ENCODE data around the gene HSPA12B.

The HSPA12B gene

DNA sequence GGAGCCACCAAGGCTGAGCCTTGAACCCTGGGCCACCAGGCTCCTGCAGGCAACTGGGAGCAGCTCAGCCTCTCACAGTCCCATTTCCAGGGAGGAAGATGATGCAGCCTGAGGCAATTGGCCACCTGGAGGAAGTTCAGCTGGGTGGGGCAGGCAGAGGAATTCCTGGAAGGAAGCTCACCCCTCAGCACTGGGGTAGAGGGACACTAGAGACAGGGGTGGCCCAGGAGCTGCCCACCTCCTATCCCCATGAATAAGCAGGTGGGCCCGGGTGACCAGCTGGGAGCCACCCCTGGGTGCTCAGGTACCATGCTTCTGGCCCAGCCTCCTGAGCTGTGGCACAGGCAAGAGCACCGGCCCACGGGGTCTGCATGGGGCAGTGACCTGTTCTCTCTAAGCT lies 3.6 kb upstream of the HSPA12B start (continued):
- TF ChIP-seq, protein P1, sequence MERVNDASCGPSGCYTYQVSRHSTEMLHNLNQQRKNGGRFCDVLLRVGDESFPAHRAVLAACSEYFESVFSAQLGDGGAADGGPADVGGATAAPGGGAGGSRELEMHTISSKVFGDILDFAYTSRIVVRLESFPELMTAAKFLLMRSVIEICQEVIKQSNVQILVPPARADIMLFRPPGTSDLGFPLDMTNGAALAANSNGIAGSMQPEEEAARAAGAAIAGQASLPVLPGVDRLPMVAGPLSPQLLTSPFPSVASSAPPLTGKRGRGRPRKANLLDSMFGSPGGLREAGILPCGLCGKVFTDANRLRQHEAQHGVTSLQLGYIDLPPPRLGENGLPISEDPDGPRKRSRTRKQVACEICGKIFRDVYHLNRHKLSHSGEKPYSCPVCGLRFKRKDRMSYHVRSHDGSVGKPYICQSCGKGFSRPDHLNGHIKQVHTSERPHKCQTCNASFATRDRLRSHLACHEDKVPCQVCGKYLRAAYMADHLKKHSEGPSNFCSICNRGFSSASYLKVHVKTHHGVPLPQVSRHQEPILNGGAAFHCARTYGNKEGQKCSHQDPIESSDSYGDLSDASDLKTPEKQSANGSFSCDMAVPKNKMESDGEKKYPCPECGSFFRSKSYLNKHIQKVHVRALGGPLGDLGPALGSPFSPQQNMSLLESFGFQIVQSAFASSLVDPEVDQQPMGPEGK (CRISPR knock-in tag; IDR thresholded peaks at IDR 0.05; ENCODE audit: borderline replicate concordance), result no peak
- TF ChIP-seq ZC3H10 (CRISPR knock-in tag; IDR thresholded peaks at IDR 0.05) (no peak), GLIS3 (CRISPR knock-in tag; IDR thresholded peaks at IDR 0.05) (no peak), TOX (CRISPR knock-in tag; IDR thresholded peaks at IDR 0.05; ENCODE audit: borderline replicate concordance) (no peak), TCF4 (CRISPR knock-in tag; IDR thresholded peaks at IDR 0.05; ENCODE audit: borderline replicate concordance) (no peak), OSR1 (CRISPR knock-in tag; IDR thresholded peaks at IDR 0.05) (no peak), CSDC2 (CRISPR knock-in tag; IDR thresholded peaks at IDR 0.05) (no peak)
- TF ChIP-seq, protein P2, sequence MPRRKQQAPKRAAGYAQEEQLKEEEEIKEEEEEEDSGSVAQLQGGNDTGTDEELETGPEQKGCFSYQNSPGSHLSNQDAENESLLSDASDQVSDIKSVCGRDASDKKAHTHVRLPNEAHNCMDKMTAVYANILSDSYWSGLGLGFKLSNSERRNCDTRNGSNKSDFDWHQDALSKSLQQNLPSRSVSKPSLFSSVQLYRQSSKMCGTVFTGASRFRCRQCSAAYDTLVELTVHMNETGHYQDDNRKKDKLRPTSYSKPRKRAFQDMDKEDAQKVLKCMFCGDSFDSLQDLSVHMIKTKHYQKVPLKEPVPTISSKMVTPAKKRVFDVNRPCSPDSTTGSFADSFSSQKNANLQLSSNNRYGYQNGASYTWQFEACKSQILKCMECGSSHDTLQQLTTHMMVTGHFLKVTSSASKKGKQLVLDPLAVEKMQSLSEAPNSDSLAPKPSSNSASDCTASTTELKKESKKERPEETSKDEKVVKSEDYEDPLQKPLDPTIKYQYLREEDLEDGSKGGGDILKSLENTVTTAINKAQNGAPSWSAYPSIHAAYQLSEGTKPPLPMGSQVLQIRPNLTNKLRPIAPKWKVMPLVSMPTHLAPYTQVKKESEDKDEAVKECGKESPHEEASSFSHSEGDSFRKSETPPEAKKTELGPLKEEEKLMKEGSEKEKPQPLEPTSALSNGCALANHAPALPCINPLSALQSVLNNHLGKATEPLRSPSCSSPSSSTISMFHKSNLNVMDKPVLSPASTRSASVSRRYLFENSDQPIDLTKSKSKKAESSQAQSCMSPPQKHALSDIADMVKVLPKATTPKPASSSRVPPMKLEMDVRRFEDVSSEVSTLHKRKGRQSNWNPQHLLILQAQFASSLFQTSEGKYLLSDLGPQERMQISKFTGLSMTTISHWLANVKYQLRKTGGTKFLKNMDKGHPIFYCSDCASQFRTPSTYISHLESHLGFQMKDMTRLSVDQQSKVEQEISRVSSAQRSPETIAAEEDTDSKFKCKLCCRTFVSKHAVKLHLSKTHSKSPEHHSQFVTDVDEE (CRISPR knock-in tag; IDR thresholded peaks at IDR 0.05), result no peak

DNA sequence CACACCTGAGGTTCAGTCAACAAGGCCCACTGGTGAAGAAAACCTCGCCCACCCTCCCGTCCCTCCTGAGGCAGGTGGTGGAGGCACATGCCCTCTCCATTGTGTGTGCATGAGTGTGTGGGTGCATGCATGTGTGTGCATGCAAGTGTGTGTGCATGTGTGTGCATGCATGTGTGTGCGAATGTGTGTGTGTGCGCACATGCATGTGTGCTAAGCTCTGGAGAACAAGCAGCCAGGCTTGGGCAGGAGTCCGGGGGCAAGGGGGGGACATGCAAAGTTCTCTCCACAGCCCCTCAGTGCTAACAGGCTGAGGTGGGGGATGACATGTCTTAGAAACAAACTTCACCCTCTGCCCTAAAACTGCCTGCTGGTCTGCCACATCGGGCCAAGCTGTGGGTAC lies 3.1 kb upstream of the HSPA12B start:
- TF ChIP-seq ZNF8 (CRISPR knock-in tag; IDR thresholded peaks at IDR 0.05) (no peak), PPARA (CRISPR knock-in tag; IDR thresholded peaks at IDR 0.05; ENCODE audit: borderline replicate concordance) (no peak), TCF4 (CRISPR knock-in tag; IDR thresholded peaks at IDR 0.05; ENCODE audit: borderline replicate concordance) (no peak)
- no peak for ATAC-seq

DNA sequence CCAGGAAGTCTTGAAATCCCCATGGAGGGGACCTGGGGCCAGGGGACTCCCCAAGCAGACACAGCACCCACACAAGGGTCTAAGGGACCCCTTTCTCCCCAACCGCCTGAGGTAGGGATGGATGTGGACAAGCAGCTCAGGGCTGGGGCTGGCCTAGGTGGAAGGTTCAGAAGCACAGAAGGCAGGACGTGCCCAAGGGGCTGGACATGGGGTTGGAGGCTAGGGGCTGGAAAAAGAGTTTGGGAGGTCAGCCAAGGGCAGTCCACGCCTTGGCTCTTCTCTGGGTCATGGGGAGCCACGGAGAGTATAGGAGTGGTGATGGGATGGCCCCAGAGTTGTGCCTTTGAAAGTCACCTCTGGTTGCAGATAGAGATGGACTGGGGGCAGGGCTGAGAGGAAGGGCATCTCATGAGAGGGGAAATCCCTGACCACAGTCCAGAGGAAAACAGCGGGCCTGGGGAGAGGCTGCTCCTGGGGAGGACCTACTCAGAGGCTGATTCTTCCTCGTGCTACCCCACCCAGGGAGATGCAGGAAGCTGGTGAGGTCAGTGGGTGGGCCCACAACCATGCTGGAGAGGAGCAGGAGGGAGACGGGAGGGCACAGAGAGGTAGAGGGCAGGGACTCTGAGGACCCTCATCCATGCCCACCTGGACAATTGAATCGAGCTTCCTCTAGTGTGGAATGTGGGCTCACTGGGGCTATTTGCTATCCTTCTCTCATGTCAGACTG lies 2.5 kb upstream of the HSPA12B start:
- no peak for ATAC-seq
- TF ChIP-seq, protein P1 (CRISPR knock-in tag; IDR thresholded peaks at IDR 0.05; ENCODE audit: borderline replicate concordance), result no peak
- TF ChIP-seq CSDC2 (CRISPR knock-in tag; IDR thresholded peaks at IDR 0.05), result no peak

DNA sequence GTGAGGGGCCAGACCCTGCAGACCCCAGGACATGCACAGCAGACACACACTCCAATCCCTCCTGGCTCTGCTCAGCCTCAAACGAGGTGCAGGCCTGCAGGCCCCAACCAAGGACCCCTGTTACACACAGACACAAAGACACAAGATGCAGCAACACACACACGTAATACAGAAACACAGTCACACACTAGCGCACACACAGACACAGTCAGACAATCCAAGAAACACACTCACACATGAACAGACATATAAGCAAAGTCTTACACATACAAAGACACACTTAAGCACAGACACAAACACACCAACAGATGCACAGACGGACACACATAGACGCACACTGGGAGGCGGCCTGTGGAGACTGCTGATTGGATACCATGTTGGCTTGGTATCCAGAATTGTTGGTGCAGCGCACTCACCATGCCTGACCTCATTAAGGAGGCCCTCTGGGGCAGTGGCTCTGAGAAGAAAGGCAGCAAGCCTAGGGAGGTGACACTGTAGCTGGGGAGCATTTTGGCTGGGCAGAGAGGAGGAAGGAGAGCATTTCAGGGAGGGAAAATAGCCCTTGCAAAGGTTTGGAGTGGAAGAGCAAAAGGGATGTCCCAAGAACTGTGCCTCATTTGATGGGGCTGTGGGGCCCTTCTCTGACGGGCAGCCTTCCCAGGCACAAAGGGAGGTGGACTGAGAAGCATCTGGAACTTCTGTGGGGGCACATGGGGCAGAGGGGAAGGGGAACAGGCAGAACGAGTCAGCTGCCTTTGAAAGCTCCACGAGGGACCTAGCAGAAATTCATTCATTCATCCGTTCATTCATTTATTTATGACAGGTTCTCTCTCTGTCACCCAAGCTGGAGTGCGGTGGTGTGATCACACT lies 1.4 kb upstream of the HSPA12B start:
- no peak for ATAC-seq
- no peak for TF ChIP-seq SNAI2 (CRISPR knock-in tag; IDR thresholded peaks at IDR 0.05)
- TF ChIP-seq ZFP3 (CRISPR knock-in tag; IDR thresholded peaks at IDR 0.05), result no peak
- TF ChIP-seq RARB (CRISPR knock-in tag; IDR thresholded peaks at IDR 0.05), result no peak
- TF ChIP-seq, protein P1 (CRISPR knock-in tag; IDR thresholded peaks at IDR 0.05; ENCODE audit: borderline replicate concordance), result no peak
- TF ChIP-seq CSDC2 (CRISPR knock-in tag; IDR thresholded peaks at IDR 0.05), result no peak
- no peak for TF ChIP-seq ZC3H10 (CRISPR knock-in tag; IDR thresholded peaks at IDR 0.05)
- TF ChIP-seq, protein P3, sequence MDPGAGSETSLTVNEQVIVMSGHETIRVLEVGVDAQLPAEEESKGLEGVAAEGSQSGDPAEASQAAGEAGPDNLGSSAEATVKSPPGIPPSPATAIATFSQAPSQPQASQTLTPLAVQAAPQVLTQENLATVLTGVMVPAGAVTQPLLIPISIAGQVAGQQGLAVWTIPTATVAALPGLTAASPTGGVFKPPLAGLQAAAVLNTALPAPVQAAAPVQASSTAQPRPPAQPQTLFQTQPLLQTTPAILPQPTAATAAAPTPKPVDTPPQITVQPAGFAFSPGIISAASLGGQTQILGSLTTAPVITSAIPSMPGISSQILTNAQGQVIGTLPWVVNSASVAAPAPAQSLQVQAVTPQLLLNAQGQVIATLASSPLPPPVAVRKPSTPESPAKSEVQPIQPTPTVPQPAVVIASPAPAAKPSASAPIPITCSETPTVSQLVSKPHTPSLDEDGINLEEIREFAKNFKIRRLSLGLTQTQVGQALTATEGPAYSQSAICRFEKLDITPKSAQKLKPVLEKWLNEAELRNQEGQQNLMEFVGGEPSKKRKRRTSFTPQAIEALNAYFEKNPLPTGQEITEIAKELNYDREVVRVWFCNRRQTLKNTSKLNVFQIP (CRISPR knock-in tag; IDR thresholded peaks at IDR 0.05; ENCODE audit: borderline replicate concordance, low read depth), result no peak
- no peak for TF ChIP-seq BACH2 (CRISPR knock-in tag; IDR thresholded peaks at IDR 0.05; ENCODE audit: borderline replicate concordance)
- TF ChIP-seq ZFP30 (CRISPR knock-in tag; IDR thresholded peaks at IDR 0.05), result no peak
- TF ChIP-seq, protein P2 (CRISPR knock-in tag; IDR thresholded peaks at IDR 0.05), result no peak
- no peak for TF ChIP-seq TOX (CRISPR knock-in tag; IDR thresholded peaks at IDR 0.05; ENCODE audit: borderline replicate concordance)
- TF ChIP-seq, protein P4, sequence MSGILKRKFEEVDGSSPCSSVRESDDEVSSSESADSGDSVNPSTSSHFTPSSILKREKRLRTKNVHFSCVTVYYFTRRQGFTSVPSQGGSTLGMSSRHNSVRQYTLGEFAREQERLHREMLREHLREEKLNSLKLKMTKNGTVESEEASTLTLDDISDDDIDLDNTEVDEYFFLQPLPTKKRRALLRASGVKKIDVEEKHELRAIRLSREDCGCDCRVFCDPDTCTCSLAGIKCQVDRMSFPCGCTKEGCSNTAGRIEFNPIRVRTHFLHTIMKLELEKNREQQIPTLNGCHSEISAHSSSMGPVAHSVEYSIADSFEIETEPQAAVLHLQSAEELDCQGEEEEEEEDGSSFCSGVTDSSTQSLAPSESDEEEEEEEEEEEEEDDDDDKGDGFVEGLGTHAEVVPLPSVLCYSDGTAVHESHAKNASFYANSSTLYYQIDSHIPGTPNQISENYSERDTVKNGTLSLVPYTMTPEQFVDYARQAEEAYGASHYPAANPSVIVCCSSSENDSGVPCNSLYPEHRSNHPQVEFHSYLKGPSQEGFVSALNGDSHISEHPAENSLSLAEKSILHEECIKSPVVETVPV (CRISPR knock-in tag; IDR thresholded peaks at IDR 0.05), result no peak
- no peak for TF ChIP-seq ESRRG (CRISPR knock-in tag; IDR thresholded peaks at IDR 0.05)
- TF ChIP-seq PPARA (CRISPR knock-in tag; IDR thresholded peaks at IDR 0.05; ENCODE audit: borderline replicate concordance), result no peak
- TF ChIP-seq ZNF8 (CRISPR knock-in tag; IDR thresholded peaks at IDR 0.05), result no peak

Measured in SK-N-SH treated with all-trans-retinoic acid at 6 μM for 48 hours (cell line).